GM12878 (cell line): ENCODE results near the gene NPLOC4. TPM values are rescaled to one million over a fixed set of nuclear protein-coding genes. Genes with fewer than 3 reads are reported as not detected.

Experiments
- ATAC-seq: fragments of 200-7000 bp; cut with Tn5 transposase; 3 replicates; pipeline ENCODE4 v1.9.1; 2020; ENCODE audit warnings: mild to moderate bottlenecking, moderate library complexity
- BruUV-seq: library from RNA; stranded (reverse); fragments of 400-500 nt; replicated peaks from 2 replicates; lab custom pipeline; 2021; lab: Mats Ljungman, UMichigan
- CTCF ChIA-PET: fragments of 300-600 bp; sonication (Branson Sonifier 250); formaldehyde crosslinking; extraction: SDS; loops from one replicate; lab custom pipeline; 2021; ENCODE audit warnings: inconsistent platforms; lab: Yijun Ruan, JAX
- POLR2A ChIA-PET: fragments of 350-600 bp; formaldehyde crosslinking; extraction: SDS; loops from one replicate; lab custom pipeline; 2021; ENCODE audit warnings: inconsistent platforms; lab: Charles Lee
- RAD21 ChIA-PET: fragments of 300-600 bp; sonication (Branson Sonifier 250); formaldehyde crosslinking; loops from one replicate; lab custom pipeline; 2023; ENCODE audit warnings: antibody characterized with exemption; ENCODE audit not compliant: unreplicated experiment; lab: Charles Lee
- SMC1A ChIA-PET: fragments of 300-600 bp; sonication (Branson Sonifier 250); formaldehyde crosslinking; loops from one replicate; lab custom pipeline; 2023; ENCODE audit not compliant: unreplicated experiment, uncharacterized antibody; lab: Charles Lee
- DNase-seq: peaks from one replicate; pipeline ENCODE4 v3.0.0-alpha.2; 2011; ENCODE audit warnings: low read depth, low spot score
- FAIRE-seq: peaks from 3 replicates; lab custom pipeline; 2011; peaks lifted over from hg19 to GRCh38; lab: Jason Lieb, UNC
- H2AFZ ChIP-seq: 2 replicates; pipeline ENCODE4 v1.6.0; 2011; ENCODE audit warnings: low read depth, low read length, control low read depth; ENCODE audit not compliant: control insufficient read depth
- H3K27ac ChIP-seq: 2 replicates; pipeline ENCODE4 v1.5.1; 2011; ENCODE audit warnings: control low read depth; ENCODE audit not compliant: control insufficient read depth, insufficient read depth
- H3K27me3 ChIP-seq, 2 experiments: replicated peaks in 1 of 2; 2 replicates each; pipeline versions ENCODE4 v1.6.0 to v1.6.1; 2011; ENCODE audit warnings: low read length in 1 of 2; ENCODE audit not compliant: control insufficient read depth in 2 of 2, insufficient read depth in 2 of 2
- H3K36me3 ChIP-seq, 2 experiments: 2 replicates each; pipeline ENCODE4 v1.5.1; 2011; ENCODE audit warnings: low read length in 1 of 2; ENCODE audit not compliant: control insufficient read depth in 2 of 2, insufficient read depth in 2 of 2
- H3K4me1 ChIP-seq: 2 replicates; pipeline ENCODE4 v1.6.1; 2011; ENCODE audit warnings: mild to moderate bottlenecking, low read length, moderate library complexity, mixed read lengths; ENCODE audit not compliant: control insufficient read depth, insufficient read depth
- H3K4me2 ChIP-seq: 2 replicates; pipeline ENCODE4 v1.6.0; 2011; ENCODE audit warnings: control low read depth; ENCODE audit not compliant: control insufficient read depth, insufficient read depth
- H3K4me3 ChIP-seq: fragments of 200-600 bp; sonication (generic); 2 replicates; pipeline ENCODE4 v1.5.1; 2016
- H3K79me2 ChIP-seq: 2 replicates; pipeline ENCODE4 v1.6.0; 2011; ENCODE audit warnings: low read length; ENCODE audit not compliant: control insufficient read depth, insufficient read depth
- H3K9ac ChIP-seq: 2 replicates; pipeline ENCODE4 v1.8.0; 2011; ENCODE audit warnings: low read length, control low read depth, mixed read lengths; ENCODE audit not compliant: control insufficient read depth, insufficient read depth
- H3K9me3 ChIP-seq: replicated peaks from 3 replicates; pipeline ENCODE4 v1.5.1; 2011; ENCODE audit warnings: mild to moderate bottlenecking, low read length; ENCODE audit not compliant: control insufficient read depth, insufficient read depth
- H4K20me1 ChIP-seq: 2 replicates; pipeline ENCODE4 v1.6.0; 2011; ENCODE audit not compliant: control insufficient read depth, insufficient read depth
- CBX3 ChIP-seq: fragments of 200-600 bp; sonication (generic); IDR thresholded peaks from 2 replicates; pipeline ENCODE4 v1.6.1; 2016; ENCODE audit warnings: low read depth, borderline replicate concordance
- E2F4 ChIP-seq: IDR thresholded peaks from 2 replicates; pipeline ENCODE4 v1.6.1; 2012; ENCODE audit warnings: low read depth, low read length, improper control_type of control experiment
- RUNX3 ChIP-seq: IDR thresholded peaks from 2 replicates; pipeline ENCODE4 v1.6.1; 2012; ENCODE audit warnings: low read length, inconsistent platforms
- WGBS: methylation state at CpG from one replicate; pipeline ENCODE4 v1.1.6; 2016; ENCODE audit warnings: low lambda C conversion rate; ENCODE audit not compliant: insufficient replicate concordance, insufficient coverage; ENCODE audit errors: missing lambda C conversion rate; 5-methylcytosine and 5-hydroxymethylcytosine counted together
- in situ Hi-C: fragments of 300-500 bp; cut with MboI; formaldehyde crosslinking; loops from 9 replicates; pipeline ENCODE4 v1.14.3; 2018; ENCODE audit warnings: mixed read lengths
- intact Hi-C: fragments of 100-400 bp; cut with micrococcal nuclease; formaldehyde crosslinking; loops from one replicate; pipeline ENCODE4 v1.14.2; 2022; ENCODE audit not compliant: unreplicated experiment
- polyA plus RNA-seq, 11 experiments: library from polyadenylated mRNA; depleted of rRNA in 4 of 11; unstranded in 6 of 11; stranded (reverse) in 5 of 11; fragments of >200 nt; fragmentation: Nextera tagmentation in 4 of 11; fragmentation: Illumina TruSeq in 1 of 11; extraction: Ambion mirVana in 4 of 11; extraction: Trizol in 1 of 11; gene quantifications; 1 replicate in 1 of 11; 2 replicates in 10 of 11; pipeline versions ENCODE4 v1.2.1 to v1.2.3, GENCODE V29; 2011 to 2016; ENCODE audit warnings: inconsistent platforms in 2 of 11, missing spikeins in 2 of 11, low read depth in 1 of 11
- total RNA-seq, 4 experiments: library from RNA; depleted of rRNA in 3 of 4; stranded (reverse); fragments of >200 nt in 3 of 4; fragmentation: Illumina TruSeq in 1 of 4; extraction: Trizol in 1 of 4; gene quantifications; 2 replicates each; pipeline versions ENCODE4 v1.2.1 to v1.2.3, GENCODE V29; 2013 to 2021
- TF ChIP-seq, protein P1 (sequence below): fragments of 150-350 bp; IDR thresholded peaks from 2 replicates; pipeline ENCODE4 v1.6.1; 2016; ENCODE audit warnings: low read depth, low read length

Gene NPLOC4
- total and polyA plus RNA-seq, 10 of the 15 experiments (the other 5 are each of a cell fraction or from before 2014, with no cell fraction given): 1.5 to 83.7 (median 45.8) TPM

DNA sequence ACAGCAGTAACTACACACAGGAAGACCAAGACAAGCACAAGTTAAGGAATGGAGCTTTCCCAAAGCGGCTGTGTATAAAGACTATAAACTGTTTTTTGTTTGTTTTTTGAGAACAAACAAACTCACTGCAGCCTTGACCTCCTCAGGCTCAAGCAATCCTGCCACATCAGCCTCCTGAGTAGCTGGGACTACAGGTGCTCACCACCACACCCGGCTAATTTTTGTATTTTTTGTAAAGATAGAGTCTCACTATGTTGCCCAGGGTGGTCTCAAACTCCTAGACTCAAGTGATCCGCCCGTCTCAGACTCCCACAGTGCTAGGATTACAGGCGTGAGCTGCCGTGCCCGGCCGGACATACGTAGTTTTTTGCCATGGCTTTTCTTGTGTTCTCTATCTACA lies 23.5 kb upstream of the NPLOC4 start:
- no peak overlapping the region for H2AFZ ChIP-seq
- intact Hi-C loops (no loop called here), in situ Hi-C loops (no loop called here)
- no peaks in the 10 kb centered on the region for H3K27me3 ChIP-seq
- H3K9ac ChIP-seq: no peak overlapping the region
- H3K36me3 ChIP-seq: no peaks in the 10 kb centered on the region; a peak in 1 of 4 replicates
- H3K4me2 ChIP-seq: no peak overlapping the region
- no peak for FAIRE-seq
- no peak for TF ChIP-seq CBX3
- TF ChIP-seq, protein P1, sequence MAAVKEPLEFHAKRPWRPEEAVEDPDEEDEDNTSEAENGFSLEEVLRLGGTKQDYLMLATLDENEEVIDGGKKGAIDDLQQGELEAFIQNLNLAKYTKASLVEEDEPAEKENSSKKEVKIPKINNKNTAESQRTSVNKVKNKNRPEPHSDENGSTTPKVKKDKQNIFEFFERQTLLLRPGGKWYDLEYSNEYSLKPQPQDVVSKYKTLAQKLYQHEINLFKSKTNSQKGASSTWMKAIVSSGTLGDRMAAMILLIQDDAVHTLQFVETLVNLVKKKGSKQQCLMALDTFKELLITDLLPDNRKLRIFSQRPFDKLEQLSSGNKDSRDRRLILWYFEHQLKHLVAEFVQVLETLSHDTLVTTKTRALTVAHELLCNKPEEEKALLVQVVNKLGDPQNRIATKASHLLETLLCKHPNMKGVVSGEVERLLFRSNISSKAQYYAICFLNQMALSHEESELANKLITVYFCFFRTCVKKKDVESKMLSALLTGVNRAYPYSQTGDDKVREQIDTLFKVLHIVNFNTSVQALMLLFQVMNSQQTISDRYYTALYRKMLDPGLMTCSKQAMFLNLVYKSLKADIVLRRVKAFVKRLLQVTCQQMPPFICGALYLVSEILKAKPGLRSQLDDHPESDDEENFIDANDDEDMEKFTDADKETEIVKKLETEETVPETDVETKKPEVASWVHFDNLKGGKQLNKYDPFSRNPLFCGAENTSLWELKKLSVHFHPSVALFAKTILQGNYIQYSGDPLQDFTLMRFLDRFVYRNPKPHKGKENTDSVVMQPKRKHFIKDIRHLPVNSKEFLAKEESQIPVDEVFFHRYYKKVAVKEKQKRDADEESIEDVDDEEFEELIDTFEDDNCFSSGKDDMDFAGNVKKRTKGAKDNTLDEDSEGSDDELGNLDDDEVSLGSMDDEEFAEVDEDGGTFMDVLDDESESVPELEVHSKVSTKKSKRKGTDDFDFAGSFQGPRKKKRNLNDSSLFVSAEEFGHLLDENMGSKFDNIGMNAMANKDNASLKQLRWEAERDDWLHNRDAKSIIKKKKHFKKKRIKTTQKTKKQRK: no peak
- no peak for TF ChIP-seq E2F4
- TF ChIP-seq RUNX3: no peak
- no peak overlapping the region for H3K27ac ChIP-seq
- peaks cover 10% of the 10 kb centered on the region for H3K4me1 ChIP-seq
- 93% methylated on average over 9 of the region's 9 CpGs for WGBS
- POLR2A ChIA-PET: interaction anchor here (1.0 kb wide), 1 partner anchor 21 kb away, joined by 3 read pairs; no protein-coding TSS in a partner anchor
- ATAC-seq: no peak
- CTCF ChIA-PET: interaction anchor here (0.5 to 1.0 kb wide), 2 partner anchors 15 to 236 kb away, joined by 3 read pairs; no protein-coding TSS in a partner anchor
- no peaks in the 10 kb centered on the region for H3K9me3 ChIP-seq
- BruUV-seq: no TSS peak
- no peak overlapping the region for H3K4me3 ChIP-seq
- DNase-seq: no peak
- H3K79me2 ChIP-seq: peaks cover 5% of the 10 kb centered on the region
- RAD21 ChIA-PET: interaction anchor here (0.6 kb wide), 1 partner anchor 702 kb away, joined by 3 read pairs; no protein-coding TSS in a partner anchor
- SMC1A ChIA-PET: interaction anchor here (1.0 kb wide), 1 partner anchor 40 kb away, joined by 4 read pairs; no protein-coding TSS in a partner anchor
- no peaks in the 10 kb centered on the region for H4K20me1 ChIP-seq
